T-helper 1 cell (primary cell): ENCODE results near the gene SLC2A8.

Experiments
- DNase-seq, 5 donors: peaks; one replicate each; pipeline ENCODE4 v3.0.0-alpha.2; 2012 to 2020

SLC2A8 gene

DNA sequence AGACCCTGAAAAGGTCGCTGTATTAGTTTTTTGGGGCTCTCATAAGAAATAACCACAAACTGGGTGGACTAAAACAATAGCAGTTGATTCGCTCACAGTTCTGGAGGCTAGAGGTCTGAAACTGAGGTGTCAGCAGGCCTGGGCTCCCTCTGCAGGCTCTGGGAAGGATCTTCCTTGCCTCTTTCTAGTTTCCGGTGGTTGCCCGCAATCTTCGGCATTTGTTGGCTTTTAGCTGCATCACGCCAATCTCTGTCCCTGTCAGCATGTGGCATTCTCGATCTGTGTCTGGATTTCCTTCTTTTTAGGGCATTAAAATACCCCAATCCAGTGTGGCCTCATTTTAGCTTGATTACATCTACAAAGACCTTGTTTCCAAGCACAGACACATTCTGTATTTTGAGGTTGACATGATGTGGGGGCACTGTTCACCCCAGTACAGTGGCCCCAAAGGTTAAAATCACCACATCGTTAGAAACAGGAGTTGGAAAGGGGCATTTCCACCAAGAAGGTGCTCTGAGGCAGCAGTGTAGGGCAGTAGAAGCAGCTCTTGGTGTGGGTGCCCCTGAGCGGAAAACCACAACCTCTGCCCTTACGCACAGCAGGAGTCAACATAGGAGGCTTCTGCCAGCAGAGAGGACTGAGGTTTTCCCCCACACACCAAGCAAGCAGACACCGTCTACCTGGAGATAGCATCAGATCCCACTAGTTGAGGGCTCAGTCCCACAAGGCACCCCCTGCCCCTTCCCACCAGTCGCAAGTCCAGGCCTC, 40.7 kb downstream of the SLC2A8 start:
- DNase-seq: peak in 3 of 5 donors; percentile 19 to 57 (median 29)

DNA sequence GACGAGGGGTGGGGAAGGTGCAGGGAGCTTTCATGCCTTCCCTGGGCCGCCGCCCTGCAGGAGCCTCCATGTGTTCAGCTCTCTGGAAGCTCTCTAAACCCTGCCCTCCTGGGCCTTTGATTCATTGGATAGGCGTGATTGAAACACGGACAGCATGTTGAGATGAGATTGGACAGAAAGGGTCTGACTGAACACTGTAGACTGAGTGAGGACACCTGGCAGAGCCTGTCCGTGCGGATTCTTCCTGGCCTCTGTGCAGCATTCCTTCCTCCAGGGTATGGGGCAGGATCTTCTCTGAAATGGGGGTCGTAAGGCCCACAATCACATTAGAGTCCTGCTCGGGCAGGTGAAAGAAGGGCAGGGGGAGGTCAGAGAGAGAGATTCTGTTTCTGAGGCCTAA, 41.4 kb downstream of the SLC2A8 start:
- no peak for DNase-seq

DNA sequence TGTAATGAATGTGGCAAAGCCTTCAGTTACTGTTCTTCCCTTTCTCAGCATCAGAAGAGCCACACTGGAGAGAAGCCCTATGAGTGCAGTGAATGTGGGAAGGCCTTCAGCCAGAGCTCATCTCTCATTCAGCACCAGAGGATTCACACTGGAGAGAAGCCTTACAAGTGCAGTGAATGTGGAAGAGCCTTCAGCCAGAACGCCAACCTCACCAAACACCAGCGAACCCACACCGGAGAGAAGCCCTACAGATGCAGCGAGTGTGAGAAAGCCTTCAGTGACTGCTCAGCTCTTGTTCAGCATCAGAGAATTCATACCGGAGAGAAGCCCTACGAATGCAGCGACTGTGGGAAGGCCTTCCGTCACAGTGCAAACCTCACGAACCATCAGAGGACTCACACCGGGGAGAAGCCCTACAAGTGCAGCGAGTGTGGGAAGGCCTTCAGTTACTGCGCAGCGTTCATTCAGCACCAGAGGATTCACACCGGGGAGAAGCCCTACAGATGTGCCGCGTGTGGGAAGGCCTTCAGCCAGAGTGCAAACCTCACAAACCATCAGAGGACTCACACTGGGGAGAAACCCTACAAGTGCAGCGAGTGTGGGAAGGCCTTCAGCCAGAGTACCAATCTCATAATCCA, 47.4 kb downstream of the SLC2A8 start:
- DNase-seq: no peak

DNA sequence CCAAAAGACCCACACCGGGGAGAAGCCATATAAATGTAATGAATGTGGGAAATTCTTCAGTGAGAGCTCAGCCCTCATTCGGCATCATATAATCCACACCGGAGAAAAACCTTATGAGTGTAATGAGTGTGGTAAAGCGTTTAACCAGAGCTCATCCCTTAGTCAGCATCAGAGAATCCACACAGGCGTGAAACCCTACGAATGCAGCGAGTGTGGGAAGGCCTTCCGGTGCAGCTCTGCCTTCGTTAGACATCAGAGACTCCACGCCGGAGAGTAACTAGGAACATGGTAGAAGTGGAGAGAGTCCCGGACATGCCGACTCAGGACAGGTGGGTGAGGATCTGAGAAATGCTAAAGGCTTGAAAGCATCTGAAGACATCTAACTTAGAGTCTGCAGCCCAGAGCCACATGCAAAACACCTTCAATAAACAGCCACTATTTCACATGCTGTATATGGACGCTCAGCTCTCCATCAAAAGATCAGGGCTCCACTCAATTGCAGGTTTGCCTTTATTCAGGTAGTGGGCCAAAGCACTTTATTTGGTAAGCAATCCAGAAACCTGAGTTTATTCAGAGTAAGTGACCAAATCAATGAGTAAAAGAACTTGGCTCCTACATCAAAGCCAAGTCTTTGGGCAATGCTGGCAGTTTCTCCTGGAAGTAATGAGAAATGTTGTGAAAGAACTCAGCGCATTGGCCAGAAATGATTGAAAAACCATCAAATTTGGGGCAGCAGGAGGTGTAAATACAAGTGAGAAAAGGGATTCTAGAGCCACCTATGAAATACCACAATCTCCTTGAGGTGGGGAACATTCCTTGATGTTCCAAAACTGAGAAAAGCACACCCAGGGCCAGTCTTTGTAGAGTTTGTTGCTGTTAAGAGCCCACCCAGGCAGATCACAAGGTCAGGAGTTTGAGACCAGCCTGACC, 48.2 kb downstream of the SLC2A8 start:
- DNase-seq: no peak

DNA sequence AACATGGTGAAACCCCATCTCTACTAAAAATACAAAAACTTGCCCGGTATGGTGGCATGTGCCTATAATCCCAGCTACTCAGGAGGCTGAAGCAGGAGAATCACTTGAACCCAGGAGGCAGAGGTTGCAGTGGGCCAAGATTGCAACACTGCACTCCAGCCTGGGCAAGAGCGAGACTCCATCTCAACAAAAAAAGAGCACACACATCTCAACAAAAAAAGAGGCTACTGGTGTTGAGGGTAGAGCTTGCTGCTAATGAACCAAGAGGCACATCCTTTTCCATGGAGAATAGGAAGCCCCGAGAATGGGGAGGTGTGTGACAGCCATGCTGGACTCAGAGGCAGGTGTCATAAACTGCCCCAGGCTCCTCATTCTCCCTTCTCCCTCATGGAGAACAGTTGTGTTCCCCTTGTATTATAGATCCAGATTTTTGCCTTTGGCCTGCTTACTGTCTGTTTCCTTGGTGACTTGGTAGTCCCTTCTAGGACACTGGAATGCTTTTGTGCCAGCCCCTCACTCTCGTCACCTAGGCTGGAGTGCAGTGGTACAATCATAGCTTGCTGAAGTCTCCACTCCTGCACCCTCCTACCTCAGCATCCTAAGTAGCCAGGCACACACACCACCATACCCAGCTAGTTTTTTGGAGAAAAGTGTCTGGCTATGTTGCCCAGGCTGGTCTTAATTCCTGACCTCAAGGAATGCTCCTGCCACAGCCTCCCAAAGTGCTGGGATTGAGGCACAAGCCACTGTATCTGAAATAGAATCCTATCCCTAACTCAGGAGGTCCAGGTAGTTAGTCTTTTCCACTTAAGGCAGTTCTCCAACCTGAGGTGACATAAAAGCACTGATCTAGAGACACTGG, 49.1 kb downstream of the SLC2A8 start:
- no peak for DNase-seq

DNA sequence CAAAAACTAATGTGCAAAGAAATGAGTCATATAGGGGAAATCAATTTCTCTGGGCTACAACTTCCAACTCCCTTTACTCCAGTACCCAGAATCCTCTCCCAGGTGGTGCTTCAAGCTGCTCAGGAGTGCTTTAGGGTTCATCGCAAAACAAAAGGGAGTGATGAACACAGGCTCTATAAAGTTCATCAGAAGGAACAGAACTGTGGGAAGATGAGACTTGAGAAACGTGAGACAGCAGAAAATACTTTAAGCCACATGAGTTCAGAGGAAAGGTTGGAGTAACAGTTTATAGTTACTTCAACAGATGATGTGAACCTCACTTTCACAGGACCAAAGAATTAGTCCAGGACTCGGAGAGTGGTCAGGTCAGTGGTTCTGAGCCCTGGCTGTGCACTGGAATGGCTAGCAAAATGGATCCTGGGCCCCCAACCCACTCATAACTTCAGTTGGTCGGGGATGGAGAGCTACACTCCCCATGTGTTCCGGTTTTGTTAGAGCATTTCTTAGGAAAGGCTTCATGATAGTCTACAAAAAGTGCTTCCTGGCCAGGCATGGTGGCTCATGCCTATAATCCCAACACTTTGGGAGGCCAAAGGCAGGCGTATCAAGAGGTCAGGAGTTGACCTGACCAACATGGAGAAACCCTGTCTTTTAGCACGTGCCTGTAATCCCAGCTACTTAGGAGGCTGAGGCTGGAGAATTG, 49.9 kb downstream of the SLC2A8 start:
- DNase-seq: no peak

DNA sequence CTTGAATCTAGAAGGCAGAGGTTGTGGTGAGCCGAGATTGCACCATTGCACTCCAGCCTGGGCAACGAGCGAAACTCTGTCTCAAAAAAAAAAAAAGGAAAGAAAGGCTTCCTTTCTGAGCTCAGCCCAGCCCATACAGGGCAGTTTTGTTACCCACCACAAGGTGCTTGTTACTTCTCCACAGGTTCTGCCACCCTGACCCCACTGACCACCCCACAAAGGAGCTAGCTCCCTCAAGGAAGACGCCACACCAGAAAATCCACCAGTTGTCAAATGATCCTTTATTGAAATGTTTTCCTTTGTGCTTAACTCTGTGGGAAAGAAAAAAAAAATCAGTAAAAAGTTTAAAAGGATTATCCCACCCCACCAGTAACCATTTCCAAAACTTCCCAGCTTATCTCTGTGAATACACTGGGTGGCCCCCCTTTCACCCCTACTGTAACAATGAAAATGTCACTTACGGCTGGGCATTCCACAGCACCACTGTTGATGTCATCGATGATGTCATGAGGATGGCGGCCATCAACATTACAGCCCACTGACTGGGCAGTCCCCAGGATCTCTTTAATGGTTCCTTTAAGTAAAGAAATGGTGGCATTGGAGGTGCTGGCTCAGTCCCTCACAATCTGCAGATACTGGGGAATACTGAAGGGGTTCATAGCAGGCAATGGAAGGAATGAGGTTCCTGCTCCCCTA, 50.6 kb downstream of the SLC2A8 start:
- DNase-seq: no peak

DNA sequence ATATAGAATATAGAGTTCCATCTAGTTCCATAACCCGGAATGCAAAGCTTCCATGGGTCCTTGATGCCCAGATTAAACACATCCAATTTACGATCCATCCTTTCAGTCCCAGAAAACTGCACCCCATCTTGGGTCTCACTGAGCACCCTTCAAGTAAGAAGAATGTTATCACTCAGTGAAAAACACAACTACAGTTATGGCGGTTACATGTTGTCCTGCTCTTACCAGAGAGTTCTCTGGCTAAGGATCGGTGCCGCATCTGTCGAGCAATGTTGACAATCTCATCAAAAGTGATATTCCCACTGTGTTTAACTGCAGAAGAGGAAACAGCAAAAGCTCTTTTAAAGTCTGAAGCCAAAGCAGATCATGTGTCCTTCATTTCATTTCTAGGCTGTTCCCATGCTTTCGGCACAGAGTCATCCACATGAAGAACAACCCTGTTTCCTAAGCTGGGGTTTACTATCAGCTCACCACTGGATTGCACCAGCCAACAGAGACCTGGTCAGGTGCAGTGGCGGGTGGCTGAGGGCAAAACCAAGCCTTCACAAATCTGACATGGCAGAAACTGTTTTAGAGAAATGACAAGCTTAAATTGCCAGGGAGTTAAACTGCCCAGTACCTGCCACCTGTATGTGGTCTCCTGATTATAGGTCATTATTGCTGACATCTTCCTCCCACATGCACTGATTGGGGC, 51.3 kb downstream of the SLC2A8 start:
- DNase-seq: no peak

DNA sequence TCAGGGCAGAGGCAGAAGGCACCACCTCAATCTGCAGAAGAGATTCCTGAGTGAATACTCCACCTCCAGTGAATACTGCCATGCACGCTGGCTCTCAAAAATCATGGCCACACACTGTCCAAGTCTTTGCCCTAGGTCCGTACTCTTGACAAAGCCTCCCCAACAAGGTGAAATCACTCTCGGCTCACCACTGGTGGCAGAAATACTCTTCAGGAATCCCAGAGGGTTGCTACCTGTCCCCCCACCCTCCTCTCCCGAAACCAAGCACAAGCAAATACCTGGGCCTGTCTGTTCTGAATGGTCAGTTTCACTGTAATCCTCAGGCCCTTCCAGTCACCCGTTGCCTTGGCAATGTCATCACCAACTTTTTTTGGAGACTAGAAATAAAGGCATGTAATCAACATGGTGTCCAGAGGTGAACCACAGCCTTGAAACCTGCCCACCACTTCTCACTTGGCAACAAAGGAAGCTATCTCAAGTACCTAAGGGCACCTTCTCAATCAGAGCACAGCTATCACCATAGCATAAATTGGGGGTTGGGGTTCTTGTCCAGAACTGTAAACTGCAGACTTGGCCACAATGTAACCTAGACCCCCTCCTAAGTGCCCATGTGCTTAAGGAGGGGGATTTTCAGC, 52.5 kb downstream of the SLC2A8 start:
- DNase-seq: no peak

DNA sequence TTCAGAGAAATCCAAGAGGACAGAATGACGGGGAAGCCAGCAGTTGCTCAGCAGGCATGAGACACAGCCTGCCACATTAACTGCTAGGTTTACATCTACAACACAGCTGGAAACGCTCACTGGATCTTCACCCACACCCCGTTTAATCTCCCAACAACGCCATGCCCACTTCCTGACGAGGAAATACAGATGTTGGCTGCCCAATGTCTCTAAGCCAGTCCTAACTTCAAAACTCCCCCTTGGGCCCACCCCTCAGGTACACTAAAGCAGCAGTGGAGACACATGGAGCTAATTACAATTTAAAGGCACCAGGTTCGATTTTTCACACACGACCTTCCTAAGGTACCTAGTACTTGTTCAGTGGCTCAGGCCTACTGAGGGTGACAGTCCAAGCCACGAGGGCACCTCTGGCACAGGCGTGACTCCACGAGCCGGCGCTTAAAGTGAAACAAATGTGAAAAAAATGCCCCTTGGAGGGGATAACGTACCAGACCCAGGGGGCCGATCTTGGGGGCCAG, 53.3 kb downstream of the SLC2A8 start:
- no peak for DNase-seq

DNA sequence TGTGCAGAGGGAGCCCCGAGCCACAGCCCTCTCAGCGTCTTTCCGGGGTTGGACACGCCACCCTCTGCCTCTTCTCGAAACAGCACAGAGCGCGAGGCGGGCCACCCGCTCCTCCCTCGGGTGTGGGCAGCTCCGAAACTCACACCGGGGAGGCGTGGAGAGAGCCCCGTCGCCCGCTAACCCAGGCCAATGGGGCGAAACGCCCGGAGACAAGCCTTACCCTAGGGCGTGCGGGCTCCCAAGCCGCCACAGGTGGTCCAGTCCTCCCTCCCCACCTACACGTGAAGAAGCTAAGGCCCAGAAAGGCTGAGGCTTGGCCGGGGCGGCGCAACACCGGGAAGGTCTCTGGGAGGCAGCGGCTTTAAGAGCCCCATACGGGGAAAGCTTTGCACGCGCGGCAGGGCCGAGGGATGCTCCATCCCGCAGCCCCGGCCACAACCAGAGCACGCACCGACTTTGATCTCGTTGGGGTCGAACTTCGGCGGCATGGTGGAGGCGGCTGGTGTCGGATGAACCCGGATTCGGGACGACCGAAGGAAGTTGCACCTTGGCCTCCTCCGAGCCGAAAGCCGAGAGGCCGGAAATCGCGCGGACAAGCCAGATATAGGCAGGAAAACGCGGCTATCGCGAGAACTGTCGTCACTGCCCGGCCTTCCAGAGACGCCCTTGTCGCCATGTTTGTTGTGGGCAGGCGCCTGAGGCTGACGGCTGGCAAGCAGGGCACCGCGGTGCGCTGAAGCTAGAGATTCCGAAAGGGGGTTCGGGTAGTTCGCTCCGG, 54.0 kb downstream of the SLC2A8 start, which contains the start of the genes LRSAM1 and RPL12:
Gene LRSAM1 (plus strand): TSS at position 681 of the 778 bp plus-strand sequence. CDS start 3,018 bp downstream, outside the sequence.
Gene RPL12 (minus strand): TSS at position 577 of the 778 bp plus-strand sequence. CDS start 89 bp downstream, at position 488.
- peak; percentile 93 to 99 (median 96) for DNase-seq

DNA sequence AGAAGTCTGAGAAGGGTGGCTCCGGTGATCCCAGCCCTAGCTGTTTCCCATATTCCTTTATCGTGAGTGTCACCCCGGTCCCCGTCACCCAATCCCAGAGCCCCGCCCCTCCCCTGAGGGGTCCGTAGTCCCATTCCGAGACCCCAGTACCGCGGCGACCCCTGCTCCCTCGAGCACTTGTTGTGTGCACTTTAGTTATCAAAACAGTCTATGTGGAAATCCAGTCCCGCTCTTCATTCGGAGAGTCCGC, 54.6 kb downstream of the SLC2A8 start:
- DNase-seq: no peak

DNA sequence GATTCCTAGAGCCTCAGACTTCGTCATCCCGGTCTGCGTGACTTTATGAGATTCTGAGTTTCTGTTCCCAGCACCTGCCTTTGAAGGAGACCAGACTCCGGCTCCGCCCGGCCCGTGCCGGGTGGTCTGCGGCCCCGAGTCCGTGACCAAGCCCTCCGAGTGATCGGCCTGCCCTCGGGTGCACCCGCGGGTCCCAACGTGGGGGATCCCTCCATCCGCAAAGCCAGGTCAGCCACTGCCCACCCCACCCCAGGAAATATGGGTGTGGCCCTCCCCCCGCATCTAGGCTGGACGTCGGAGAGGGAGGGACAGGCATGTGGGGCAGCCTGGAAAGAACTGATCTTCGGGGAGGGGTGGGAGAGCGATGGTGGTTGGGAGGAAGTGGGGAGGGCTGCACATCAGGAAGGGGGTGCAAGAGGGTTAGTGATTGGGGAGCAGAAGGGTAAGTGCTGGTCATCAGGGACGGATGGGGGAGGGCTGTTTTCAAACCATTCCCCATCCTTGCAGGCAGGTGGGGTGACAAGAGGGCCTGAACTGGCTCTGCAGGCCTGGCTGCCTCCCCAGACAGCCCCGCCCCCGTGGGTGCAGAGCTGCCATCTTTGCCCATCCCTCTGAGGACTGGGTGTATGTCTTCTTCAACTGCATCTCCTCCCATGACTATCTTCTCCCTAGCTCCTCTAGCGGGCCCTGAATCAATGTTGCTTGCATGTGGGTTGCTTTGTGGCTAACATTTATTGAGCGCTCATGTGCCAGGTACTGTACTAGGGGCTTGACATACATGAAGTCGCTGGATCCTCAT, 55.1 kb downstream of the SLC2A8 start:
- peak in 4 of 5 donors; percentile 18 to 62 (median 32) for DNase-seq

DNA sequence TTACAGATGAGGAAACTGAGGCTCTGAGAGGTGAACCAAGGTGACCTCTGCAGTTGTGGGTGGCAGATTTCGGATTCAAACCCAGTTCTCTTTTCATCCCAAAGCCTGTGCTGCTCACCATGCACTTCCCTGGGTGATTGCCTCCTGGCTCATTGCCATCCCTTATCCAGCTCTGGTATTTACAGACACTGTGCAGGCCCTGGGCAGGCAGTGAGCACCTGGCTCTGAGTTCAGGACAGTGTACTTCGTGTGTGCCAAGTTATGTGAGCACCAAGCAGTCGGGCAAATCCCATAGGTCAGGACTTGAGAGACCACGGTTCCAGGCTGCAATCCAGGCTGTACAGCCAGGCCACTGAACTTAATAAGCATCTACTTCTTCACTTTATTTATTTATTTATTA, 55.7 kb downstream of the SLC2A8 start:
- no peak for DNase-seq

DNA sequence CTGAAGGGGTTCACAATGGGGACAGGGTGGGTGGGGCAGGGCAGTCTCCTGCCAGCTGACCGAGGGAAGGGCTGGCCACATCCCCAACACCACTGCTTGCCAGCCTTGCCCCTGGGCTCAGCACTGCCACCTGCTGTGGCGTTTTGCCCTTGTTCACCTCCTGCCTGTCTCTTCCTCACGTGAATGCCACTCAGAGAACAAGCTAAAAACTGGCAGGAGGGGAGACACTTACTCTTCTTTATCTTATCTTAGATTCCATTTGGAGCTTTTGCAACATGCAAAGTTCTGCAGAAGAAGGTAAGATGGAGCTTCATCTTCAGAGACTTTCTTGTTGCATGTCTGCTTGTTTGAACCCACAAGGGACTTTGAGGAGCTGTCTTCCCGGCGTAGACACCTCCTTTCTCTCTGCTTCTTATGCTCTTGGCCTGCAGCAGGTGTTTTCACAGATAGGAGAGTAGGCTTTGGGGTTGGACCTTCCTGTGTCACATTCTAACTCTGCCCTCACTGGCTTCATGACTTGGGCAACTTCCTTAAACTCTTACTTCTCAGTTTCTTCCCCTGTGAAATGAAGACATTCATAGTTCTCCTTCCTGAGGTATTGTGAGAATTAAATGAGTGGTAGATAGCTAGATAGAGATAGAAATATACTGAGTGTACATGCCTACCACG, 58.5 kb downstream of the SLC2A8 start:
- no peak for DNase-seq

DNA sequence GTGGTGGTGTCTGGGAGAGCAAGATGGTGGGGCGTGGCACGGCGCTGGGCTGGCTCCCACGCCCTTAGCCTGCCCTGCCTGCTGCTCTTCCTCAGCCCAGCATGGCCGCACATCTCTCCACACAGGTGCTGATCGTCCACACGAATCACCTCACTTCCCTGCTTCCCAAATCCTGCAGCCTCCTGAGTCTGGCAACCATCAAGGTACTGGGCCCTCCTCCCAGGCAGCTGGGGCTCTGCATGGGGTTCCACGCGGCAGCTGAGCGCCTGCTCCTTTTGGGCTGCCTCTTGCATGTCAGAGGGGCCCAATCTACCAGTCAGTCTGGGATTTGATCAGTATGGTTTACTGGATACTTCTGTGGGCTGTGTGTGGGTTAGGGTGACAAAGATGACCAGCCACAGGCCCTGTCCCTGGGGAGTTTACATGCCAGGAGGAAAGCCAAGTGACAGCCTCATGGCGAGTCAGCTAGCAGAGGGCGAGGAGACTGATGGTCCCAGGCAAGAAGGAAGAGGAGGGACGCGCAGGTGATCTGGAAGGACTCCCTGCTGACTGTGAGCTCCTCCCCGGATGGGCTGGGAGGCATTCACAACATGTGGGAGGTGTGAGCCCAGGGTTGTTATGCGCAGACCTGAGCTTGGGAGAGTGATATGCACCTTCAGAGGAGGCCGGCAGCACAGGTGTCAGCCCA, 60.4 kb downstream of the SLC2A8 start:
- no peak for DNase-seq
